ENCODE data around the gene TEX2. TPM values are rescaled to one million over a fixed set of nuclear protein-coding genes. Genes with fewer than 3 reads are reported as not detected.

The TEX2 gene
- total and polyA plus RNA-seq, 2 of the 13 experiments (the other 11 are each of a cell fraction or from before 2014, with no cell fraction given) = 21.4 to 37.7 TPM

DNA sequence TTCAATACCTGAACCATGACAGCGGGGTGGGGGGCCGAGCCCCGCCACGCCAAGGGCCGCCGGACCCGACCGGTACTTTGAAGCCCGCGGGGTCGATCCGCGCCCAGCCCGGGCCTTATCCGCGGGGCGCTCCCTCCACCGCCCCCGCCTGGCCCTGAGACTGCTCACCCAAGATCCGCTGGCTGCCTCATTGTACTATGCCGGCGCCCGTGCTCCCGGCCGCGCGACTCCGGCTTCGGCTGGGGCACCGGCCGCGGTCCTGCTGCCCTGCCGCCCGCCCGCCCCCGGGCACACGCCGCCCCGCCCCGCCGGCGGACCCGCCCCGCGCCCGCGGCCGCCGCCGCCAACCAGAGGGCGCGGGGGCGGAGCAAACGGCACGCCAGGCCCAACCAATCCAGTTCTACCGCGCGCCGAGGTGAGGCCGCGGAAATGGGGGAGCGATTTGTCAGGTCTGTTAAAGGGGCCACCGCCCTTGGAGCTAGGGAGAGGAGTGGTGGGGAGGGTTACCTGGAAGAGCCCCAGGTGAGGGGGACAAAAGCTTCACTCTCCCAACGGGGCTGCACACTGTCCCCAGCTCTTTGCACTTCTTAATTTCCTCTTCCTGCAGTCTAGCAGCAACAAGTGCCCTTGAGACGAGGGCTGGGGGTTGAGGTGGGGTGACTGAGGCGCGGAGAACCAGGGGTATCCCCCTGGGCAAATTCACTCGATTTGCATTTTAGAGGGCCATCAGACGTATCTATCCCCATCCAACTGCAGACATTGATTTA is at the start of gene TEX2 (continued):
- peak; percentile 72; the same call in 1 of the 2 replicates for TF ChIP-seq FOXC1 (CRISPR knock-in tag; IDR thresholded peaks at IDR 0.05; ENCODE audit: borderline replicate concordance)
- no peak for TF ChIP-seq ZNF3 (CRISPR knock-in tag; IDR thresholded peaks at IDR 0.05)
- TF ChIP-seq XRCC5 (optimal IDR thresholded peaks at IDR 0.05; ENCODE audit: low read length) = peak; percentile 99
- TF ChIP-seq, protein P1, sequence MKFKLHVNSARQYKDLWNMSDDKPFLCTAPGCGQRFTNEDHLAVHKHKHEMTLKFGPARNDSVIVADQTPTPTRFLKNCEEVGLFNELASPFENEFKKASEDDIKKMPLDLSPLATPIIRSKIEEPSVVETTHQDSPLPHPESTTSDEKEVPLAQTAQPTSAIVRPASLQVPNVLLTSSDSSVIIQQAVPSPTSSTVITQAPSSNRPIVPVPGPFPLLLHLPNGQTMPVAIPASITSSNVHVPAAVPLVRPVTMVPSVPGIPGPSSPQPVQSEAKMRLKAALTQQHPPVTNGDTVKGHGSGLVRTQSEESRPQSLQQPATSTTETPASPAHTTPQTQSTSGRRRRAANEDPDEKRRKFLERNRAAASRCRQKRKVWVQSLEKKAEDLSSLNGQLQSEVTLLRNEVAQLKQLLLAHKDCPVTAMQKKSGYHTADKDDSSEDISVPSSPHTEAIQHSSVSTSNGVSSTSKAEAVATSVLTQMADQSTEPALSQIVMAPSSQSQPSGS (CRISPR knock-in tag; IDR thresholded peaks at IDR 0.05) = peak; percentile 65
- TF ChIP-seq IRF2 (CRISPR knock-in tag; IDR thresholded peaks at IDR 0.05) = peak; percentile 87
- TF ChIP-seq THYN1 (CRISPR knock-in tag; IDR thresholded peaks at IDR 0.05; ENCODE audit: borderline replicate concordance, low read depth) = peak; percentile 92; the same call in 1 of the 2 replicates
- TF ChIP-seq, protein P2, sequence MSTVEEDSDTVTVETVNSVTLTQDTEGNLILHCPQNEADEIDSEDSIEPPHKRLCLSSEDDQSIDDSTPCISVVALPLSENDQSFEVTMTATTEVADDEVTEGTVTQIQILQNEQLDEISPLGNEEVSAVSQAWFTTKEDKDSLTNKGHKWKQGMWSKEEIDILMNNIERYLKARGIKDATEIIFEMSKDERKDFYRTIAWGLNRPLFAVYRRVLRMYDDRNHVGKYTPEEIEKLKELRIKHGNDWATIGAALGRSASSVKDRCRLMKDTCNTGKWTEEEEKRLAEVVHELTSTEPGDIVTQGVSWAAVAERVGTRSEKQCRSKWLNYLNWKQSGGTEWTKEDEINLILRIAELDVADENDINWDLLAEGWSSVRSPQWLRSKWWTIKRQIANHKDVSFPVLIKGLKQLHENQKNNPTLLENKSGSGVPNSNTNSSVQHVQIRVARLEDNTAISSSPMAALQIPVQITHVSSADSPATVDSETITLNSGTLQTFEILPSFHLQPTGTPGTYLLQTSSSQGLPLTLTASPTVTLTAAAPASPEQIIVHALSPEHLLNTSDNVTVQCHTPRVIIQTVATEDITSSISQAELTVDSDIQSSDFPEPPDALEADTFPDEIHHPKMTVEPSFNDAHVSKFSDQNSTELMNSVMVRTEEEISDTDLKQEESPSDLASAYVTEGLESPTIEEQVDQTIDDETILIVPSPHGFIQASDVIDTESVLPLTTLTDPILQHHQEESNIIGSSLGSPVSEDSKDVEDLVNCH (CRISPR knock-in tag; IDR thresholded peaks at IDR 0.05) = no peak
- no peak for TF ChIP-seq ZNF292 (CRISPR knock-in tag; IDR thresholded peaks at IDR 0.05; ENCODE audit: borderline replicate concordance, low read depth)
- peak; percentile 63; the same call in 1 of the 2 replicates for TF ChIP-seq ZNF792 (CRISPR knock-in tag; IDR thresholded peaks at IDR 0.05)
- TF ChIP-seq, protein P3, sequence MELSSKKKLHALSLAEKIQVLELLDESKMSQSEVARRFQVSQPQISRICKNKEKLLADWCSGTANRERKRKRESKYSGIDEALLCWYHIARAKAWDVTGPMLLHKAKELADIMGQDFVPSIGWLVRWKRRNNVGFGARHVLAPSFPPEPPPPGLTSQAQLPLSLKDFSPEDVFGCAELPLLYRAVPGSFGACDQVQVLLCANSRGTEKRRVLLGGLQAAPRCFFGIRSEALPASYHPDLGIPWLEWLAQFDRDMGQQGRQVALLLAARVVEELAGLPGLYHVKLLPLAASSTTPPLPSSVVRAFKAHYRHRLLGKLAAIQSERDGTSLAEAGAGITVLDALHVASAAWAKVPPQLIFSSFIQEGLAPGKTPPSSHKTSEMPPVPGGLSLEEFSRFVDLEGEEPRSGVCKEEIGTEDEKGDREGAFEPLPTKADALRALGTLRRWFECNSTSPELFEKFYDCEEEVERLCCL (CRISPR knock-in tag; IDR thresholded peaks at IDR 0.05; ENCODE audit: borderline replicate concordance) = no peak
- TF ChIP-seq, protein P4, sequence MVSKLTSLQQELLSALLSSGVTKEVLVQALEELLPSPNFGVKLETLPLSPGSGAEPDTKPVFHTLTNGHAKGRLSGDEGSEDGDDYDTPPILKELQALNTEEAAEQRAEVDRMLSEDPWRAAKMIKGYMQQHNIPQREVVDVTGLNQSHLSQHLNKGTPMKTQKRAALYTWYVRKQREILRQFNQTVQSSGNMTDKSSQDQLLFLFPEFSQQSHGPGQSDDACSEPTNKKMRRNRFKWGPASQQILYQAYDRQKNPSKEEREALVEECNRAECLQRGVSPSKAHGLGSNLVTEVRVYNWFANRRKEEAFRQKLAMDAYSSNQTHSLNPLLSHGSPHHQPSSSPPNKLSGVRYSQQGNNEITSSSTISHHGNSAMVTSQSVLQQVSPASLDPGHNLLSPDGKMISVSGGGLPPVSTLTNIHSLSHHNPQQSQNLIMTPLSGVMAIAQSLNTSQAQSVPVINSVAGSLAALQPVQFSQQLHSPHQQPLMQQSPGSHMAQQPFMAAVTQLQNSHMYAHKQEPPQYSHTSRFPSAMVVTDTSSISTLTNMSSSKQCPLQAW (CRISPR knock-in tag; IDR thresholded peaks at IDR 0.05) = peak; percentile 64; the same call in 1 of the 2 replicates
- TF ChIP-seq, protein P5, sequence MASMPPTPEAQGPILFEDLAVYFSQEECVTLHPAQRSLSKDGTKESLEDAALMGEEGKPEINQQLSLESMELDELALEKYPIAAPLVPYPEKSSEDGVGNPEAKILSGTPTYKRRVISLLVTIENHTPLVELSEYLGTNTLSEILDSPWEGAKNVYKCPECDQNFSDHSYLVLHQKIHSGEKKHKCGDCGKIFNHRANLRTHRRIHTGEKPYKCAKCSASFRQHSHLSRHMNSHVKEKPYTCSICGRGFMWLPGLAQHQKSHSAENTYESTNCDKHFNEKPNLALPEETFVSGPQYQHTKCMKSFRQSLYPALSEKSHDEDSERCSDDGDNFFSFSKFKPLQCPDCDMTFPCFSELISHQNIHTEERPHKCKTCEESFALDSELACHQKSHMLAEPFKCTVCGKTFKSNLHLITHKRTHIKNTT (CRISPR knock-in tag; IDR thresholded peaks at IDR 0.05) = 0 out of 2 replicates have a peak, but pooled peaks have one; percentile 61
- TF ChIP-seq ZNF552 (CRISPR knock-in tag; IDR thresholded peaks at IDR 0.05; ENCODE audit: borderline replicate concordance) = no peak
- TF ChIP-seq MYNN (CRISPR knock-in tag; IDR thresholded peaks at IDR 0.05; ENCODE audit: low read depth) = no peak
- TF ChIP-seq NR2F6 (IDR thresholded peaks at IDR 0.05) = peak; percentile 4; the same call in 1 of the 2 replicates
- peak; percentile 63; the same call in 1 of the 2 replicates for TF ChIP-seq NR2F6 (CRISPR knock-in tag; IDR thresholded peaks at IDR 0.05)
- TF ChIP-seq, protein P6, sequence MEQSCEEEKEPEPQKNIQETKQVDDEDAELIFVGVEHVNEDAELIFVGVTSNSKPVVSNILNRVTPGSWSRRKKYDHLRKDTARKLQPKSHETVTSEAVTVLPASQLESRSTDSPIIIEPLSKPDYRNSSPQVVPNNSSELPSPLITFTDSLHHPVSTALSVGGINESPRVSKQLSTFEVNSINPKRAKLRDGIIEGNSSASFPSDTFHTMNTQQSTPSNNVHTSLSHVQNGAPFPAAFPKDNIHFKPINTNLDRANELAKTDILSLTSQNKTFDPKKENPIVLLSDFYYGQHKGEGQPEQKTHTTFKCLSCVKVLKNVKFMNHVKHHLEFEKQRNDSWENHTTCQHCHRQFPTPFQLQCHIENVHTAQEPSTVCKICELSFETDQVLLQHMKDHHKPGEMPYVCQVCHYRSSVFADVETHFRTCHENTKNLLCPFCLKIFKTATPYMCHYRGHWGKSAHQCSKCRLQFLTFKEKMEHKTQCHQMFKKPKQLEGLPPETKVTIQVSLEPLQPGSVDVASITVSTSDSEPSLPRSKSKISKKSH (CRISPR knock-in tag; IDR thresholded peaks at IDR 0.05; ENCODE audit: borderline replicate concordance) = no peak
- 0 out of 2 replicates have a peak, but pooled peaks have one; percentile 32 for TF ChIP-seq NFIC (IDR thresholded peaks at IDR 0.05; ENCODE audit: low read length)
- TF ChIP-seq MATR3 (CRISPR knock-in tag; IDR thresholded peaks at IDR 0.05) = no peak
- TF ChIP-seq MED8 (CRISPR knock-in tag; IDR thresholded peaks at IDR 0.05; ENCODE audit: insufficient replicate concordance) = peak; percentile 53

Data from HepG2 (cell line).